Inferior parietal cortex (tissue), 1 donor: ENCODE measurements around the gene TSPAN11.

ENCODE experiments used
- DNase-seq: peaks from one replicate; pipeline ENCODE4 v3.0.0-alpha.2; 2016; ENCODE audit errors: extremely low spot score

TSPAN11 gene

GRCh38 chr12:30911207-30911606, 15.3 kb upstream of the TSPAN11 start:
- DNase-seq, result no peak

DNA sequence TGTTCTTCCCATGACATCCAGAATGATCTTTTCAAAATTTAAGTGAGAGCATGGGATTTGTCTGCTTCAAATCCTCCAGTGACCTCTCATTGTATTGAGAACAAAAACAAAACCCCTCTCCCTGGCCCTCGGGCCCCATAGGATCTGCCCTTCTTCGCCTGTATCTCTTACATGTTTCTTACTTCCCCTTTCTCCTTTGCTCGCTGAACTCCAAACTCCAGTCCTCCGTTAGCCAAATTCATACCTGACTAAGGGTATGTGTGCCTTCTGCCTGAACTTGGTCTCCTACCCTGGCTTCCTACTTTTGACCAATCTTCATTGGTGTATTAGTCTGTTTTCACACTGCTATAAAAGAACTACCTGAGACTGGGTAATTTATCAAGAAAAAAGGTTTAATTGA, 13.2 kb upstream of the TSPAN11 start:
- DNase-seq, result no peak

DNA sequence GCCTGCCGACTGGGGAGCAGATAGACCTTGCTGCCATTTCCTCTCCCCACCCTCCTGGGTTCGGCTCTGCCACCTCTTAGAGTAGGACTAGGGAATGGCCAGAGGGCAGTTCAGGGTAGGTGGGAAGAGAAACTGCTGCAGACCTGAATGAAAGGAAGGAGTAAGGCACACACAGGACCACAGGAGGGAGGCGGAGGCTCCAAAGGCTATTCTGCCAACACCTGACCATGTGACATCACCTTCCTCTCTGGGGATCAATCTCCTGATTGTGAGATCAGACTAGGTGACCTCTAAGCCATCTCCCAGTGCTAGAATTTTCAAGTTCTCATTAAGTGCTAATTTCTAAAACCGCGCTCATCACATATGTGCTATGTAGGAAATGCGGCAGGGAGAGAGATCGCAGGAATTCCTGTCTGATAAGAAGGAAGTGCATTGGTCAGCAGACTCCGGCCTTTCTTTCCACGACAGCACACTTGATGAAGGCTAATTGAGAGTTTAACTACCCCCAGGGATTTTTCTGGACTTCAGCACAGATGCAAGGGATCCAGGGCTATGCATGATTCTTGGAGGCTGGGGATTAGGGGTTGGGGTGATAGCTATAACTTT, 11.5 kb upstream of the TSPAN11 start:
- no peak for DNase-seq

DNA sequence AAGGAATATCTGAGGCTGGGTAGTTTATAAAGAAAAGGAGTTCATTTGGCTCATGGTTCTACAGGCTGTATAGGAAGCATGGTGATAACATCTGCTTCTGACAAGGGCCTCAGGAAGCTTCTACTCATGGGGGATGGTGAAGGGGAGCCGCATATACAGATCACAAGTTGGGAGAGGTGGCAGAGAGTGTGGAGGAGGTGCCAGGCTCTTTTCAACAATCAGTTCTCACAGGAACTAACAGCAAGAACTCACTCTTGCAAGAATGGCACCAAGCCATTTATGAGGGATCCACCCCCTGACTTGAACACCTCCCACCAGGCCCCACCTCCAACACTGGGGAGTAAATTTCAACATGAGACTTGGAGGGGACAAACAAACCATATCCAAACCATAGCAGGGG, 3.5 kb upstream of the TSPAN11 start:
- DNase-seq, result no peak

DNA sequence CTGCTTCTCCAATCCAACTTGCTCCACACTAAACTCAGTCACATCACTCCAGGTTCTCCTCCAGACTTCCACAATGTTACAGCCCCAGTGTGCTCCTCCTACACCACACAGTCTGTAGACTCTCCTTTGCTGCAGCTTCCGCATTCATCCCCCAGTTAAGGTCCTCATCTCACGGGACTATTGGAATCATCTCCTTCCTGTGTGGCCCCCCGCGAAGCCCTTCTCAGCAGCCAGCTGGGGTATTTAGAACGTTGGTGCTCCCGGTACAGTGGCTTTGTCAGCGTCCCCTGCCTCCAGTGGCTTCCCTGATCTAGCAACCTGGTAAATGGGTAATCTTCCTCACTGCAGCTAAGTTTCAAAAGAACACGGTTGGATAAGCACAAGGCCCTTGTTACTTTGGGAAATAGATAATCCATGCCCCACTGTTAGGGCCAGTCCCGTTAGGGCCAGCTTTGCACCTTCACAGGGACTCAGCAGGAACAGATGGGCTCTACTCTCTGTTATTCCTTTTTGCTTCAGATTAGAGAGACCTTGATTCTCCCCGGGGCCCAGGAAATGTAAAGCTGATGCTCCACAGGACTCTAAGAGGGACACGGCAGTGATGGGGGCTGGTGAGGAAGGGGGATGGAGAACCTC, 823 bp upstream of the TSPAN11 start:
- no peak for DNase-seq

- DNase-seq, result no peak
Measured at GRCh38 chr12:30927222-30927611, 669 bp downstream of the TSPAN11 start.

- DNase-seq, result no peak
Measured at GRCh38 chr12:30928356-30929244, 2.1 kb downstream of the TSPAN11 start.

DNA sequence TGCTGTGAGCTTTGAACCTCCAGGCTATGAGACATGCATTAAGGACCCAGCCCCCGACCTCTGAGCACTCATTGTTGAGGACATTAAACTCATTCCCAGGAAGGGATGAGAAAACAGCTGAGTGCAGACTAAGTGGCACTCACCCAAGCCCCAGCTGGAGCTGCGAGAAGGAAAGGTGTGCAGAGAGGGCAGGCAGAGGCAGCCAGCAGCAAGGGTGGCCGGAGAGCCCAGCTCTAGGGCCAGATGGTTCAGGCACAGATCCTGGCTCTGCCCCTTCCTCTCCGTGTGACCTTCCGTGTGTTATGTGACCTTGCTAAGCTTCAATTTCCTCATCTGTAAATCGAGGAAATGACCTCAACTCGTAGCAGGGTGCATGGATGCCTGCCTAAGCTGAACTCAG, 3.7 kb downstream of the TSPAN11 start:
- no peak for DNase-seq

- no peak for DNase-seq
Measured at GRCh38 chr12:30930641-30931040, 4.1 kb downstream of the TSPAN11 start.

- DNase-seq, result no peak
Measured at GRCh38 chr12:30932881-30933280, 6.3 kb downstream of the TSPAN11 start.

GRCh38 chr12:30934811-30935210, 8.3 kb downstream of the TSPAN11 start:
- no peak for DNase-seq

DNA sequence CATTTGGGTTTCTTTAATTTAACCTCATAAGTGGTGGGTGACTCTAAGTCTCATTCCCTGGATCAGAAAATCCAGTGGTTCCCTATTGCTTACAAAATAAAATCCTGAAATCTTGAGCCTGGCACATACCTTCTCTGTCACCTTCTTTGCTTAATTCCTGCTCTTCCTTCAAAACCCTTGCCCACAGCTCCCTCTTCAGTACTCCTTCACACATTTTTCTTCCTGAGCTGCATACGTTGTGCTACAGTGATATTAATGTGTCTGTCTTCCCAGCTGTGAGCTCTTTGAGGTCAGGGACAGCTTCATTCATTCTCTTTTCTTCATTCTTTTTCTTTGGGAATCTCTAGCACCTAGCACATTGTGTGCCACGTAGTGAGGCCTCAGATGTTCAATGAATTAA, 9.5 kb downstream of the TSPAN11 start:
- DNase-seq, result no peak

DNA sequence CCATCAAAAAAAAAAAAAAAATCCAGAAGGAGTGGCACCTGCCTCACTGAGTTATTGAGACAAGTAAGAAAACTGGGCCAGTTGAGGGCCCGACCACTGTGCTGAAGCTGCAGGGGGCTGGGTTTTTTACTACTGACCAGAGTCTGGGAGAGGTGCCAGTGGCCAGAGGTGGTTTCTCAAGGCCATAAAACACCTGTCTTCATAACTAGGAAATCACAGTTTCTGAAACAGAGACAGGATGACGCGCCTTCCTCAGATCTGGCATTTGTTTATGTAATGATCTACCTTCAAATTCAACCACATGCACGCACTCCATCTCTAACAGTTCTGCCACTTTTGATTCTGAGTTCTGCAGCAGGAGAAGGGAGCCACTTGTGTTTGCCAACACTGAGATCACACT, 12.7 kb downstream of the TSPAN11 start:
- DNase-seq, result no peak

- DNase-seq, result no peak
Measured at GRCh38 chr12:30942486-30942885, 15.9 kb downstream of the TSPAN11 start.

DNA sequence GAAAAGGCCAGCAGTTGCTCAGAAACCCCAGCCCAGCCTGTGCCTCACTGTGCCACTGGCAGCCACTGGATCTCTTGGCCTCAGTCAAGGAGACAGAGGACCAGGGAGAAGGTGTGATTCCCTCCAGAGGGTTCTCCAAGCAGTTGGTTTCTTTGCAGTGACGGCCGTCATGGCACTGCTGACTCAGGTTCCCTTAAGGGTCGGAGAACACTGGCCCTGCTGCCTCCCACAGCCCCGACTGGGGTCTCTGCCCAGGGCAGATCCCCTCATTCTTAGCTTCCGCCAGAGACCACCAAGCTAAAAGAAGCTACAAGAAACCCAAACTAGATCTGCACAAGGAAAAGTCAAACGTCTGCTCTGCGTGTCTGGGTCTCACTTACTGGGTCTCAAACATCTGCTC, 16.4 kb downstream of the TSPAN11 start:
- DNase-seq, result no peak

GRCh38 chr12:30945443-30946164, 19.1 kb downstream of the TSPAN11 start:
- DNase-seq, result no peak

DNA sequence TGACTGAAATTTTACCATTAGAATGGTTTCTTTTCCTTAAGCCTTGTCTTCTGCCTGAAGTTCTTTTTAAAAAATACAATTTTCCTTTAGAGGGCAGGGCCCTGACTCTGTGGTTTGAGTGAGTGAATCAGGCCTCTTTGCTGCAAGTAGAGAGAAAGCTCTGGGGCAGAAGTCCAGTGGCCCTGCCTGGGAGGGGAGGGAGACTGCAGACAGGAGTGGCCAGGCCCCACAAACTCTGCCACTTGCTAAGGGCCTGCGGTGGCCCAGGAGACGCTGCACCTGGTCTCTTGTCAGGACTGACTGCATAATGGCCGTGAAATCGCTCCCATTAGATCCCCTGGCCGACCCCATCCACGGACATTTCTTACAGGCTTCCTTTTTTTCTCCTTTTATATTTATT, 25.5 kb downstream of the TSPAN11 start:
- DNase-seq, result no peak

GRCh38 chr12:30953257-30953656, 26.7 kb downstream of the TSPAN11 start:
- DNase-seq, result no peak

- DNase-seq, result peak; percentile 38
Measured at GRCh38 chr12:30953951-30954751, 27.6 kb downstream of the TSPAN11 start.

DNA sequence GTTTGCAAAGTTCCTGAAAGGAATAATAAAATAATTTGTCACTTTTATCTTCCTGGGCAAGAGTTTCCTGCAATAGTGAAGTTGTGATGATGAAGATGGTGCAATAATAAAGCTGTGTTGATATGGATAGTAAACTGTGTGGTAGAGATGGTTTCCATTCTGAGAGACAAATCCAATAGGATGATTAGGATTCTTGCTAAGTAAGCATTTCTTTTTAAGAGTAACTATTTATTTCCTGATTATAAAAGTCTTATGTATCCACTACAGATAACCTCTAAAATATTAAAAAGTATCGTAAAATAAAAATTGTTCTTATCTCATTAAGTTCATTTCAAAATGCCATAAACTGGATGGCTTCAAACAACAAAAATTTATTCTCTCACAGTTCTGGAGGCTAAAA, 28.7 kb downstream of the TSPAN11 start:
- DNase-seq, result no peak

DNA sequence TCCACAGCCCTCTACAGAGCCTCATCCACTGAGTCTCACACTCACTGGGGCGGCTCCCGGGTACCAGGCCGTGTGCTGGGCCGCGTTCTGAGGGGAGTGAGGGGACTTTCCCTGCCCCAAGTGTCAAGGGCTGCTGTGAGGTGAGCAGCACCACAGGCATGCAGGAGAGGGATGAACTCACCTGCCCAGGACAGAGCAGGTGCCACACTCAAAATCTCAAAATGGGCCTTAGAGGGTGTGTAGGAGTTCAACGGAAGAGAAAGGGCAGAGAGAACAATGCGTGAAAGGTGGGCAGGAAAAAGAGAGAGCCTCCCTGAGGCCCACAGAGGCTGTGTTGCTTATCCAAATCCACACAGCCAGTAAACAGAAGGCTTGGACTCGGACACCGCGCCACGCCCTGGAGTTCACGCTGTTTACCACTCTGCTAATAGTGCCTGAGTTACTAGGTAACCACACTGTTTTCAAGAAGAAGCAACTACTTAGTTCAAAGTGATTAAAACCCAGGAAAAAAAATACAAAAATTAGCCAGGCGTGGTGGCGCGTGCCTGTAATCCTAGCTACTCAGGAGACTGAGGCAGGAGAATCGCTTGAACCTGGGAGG, 32.7 kb downstream of the TSPAN11 start:
- no peak for DNase-seq
